GM18508 (cell line): ENCODE data around the gene TLR10.

Source experiments
- ATAC-seq: cut with Tn5 transposase; IDR thresholded peaks from one replicate; pipeline ENCODE4 v1.9.1; 2021; ENCODE audit warnings: moderate number of reproducible peaks; ENCODE audit not compliant: insufficient read depth, unreplicated experiment

Gene TLR10

GRCh38 chr4:38734446-38734845 is 48.3 kb downstream of the TLR10 start:
- no peak for ATAC-seq

DNA sequence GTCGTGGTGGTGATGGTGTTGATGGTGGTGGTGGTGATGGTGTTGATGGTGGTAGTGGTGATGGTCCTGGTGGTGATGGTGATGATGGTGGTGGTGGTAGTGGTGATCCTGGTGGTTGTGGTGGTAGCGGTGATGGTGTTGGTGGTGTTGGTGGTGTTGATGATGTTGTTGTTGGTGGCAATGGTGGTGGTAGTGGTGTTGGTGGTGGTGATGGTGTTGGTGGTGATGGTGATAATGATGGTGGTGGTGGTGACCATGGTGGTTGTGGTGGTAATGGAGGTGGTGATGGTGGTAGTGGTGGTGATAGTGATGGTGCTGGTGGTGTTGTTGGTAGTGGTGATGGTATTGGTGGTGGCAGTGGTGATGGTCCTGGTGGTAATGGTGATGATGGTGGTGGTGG is 49.1 kb downstream of the TLR10 start:
- no peak for ATAC-seq

DNA sequence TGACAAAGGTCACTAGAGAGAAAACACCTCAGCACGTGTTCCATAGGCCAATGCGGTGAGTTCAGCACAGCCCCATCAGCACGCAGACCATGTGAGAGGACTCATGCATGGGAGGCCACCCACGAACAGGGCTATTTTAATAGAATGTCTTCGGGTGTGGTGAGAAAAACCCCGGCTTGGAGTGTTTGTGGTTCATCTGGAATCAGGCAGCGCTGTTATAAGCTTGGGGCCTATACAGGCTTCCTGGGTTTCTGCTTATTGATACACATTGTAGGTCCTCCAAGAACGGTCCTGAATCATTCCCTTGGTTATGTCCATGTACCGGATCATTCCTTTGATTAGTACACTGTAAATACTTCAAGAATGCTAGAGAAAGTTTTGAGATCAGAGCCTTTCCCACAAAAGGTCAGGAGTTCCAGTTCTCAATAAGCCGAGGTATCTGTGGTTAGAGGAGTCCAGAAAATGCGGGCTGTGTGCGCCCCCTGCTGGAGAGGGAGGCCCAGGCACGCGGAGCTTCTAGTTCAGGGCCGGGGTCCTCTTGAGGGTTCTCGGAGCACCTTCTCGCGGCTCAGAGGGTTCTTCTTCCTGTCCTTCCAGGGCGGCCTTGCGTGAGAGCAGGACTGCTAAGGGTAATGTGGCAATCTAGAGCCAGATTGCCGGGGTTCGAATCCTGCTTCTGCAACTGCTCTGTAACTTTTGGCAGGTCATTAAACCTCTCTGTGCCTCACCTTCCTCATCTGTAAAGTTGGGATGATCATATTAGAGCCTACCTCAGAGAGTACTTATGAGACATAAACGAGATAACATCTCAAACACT is 51.8 kb downstream of the TLR10 start:
- peak; percentile 70 for ATAC-seq

GRCh38 chr4:38730493-38730829 is 52.3 kb downstream of the TLR10 start:
- ATAC-seq, result no peak

GRCh38 chr4:38728631-38729141 is 54.1 kb downstream of the TLR10 start:
- ATAC-seq, result no peak

- ATAC-seq, result no peak
These were observed 58.3 kb downstream of the TLR10 start for GRCh38 chr4:38724475-38724808.

GRCh38 chr4:38723726-38724474 is 58.9 kb downstream of the TLR10 start:
- no peak for ATAC-seq

GRCh38 chr4:38723114-38723513 is 59.7 kb downstream of the TLR10 start:
- no peak for ATAC-seq
